OCI-LY1 (cell line): ENCODE data around the gene NTSR1.

Source experiments
- H2AFZ ChIP-seq: fragments of 200-600 bp; sonication (generic), shearing (Covaris generic); 2 replicates; pipeline ENCODE4 v1.6.0; 2014; ENCODE audit warnings: antibody characterized with exemption, mild to moderate bottlenecking, low read length
- H3F3A ChIP-seq: fragments of 200-600 bp; sonication (generic), shearing (Covaris generic); 2 replicates; pipeline ENCODE4 v1.6.0; 2014; ENCODE audit warnings: mild to moderate bottlenecking, antibody characterized with exemption, low read length, moderate library complexity; ENCODE audit not compliant: insufficient read depth
- H3K27ac ChIP-seq: fragments of 200-600 bp; sonication (generic); 2 replicates; pipeline ENCODE4 v1.5.1; 2014; ENCODE audit warnings: low read length, mixed run types, mild to moderate bottlenecking, low read depth; ENCODE audit not compliant: poor library complexity, severe bottlenecking
- H3K27me3 ChIP-seq: fragments of 200-600 bp; sonication (generic); 2 replicates; pipeline ENCODE4 v1.6.0; 2014; ENCODE audit warnings: antibody characterized with exemption, mild to moderate bottlenecking, low read length, moderate library complexity; ENCODE audit not compliant: insufficient read depth
- H3K36me3 ChIP-seq: fragments of 200-600 bp; sonication (generic); 2 replicates; pipeline ENCODE4 v1.6.1; 2014; ENCODE audit warnings: mild to moderate bottlenecking, antibody characterized with exemption, low read length, moderate library complexity, mixed read lengths; ENCODE audit not compliant: insufficient read depth
- H3K4me1 ChIP-seq: fragments of 200-600 bp; sonication (generic); 2 replicates; pipeline ENCODE4 v1.5.1; 2014; ENCODE audit warnings: mild to moderate bottlenecking, low read length, moderate library complexity; ENCODE audit not compliant: insufficient read depth, severe bottlenecking
- H3K4me2 ChIP-seq: fragments of 200-600 bp; sonication (generic), shearing (Covaris generic); 2 replicates; pipeline ENCODE4 v1.6.1; 2014; ENCODE audit warnings: low read length
- H3K4me3 ChIP-seq: fragments of 200-600 bp; sonication (generic); 2 replicates; pipeline ENCODE4 v1.5.1; 2014; ENCODE audit warnings: low read length, low read depth, mild to moderate bottlenecking, mixed read lengths; ENCODE audit not compliant: poor library complexity, severe bottlenecking
- H3K79me2 ChIP-seq: fragments of 200-600 bp; shearing (Covaris generic); 2 replicates; pipeline ENCODE4 v1.6.1; 2016; ENCODE audit warnings: mixed run types, low read length, mixed read lengths; ENCODE audit not compliant: insufficient read depth
- H3K9ac ChIP-seq: fragments of 200-600 bp; sonication (generic), shearing (Covaris generic); 2 replicates; pipeline ENCODE4 v1.6.1; 2014; ENCODE audit warnings: mild to moderate bottlenecking, low read length, mixed read lengths
- H3K9me2 ChIP-seq: fragments of 200-600 bp; sonication (generic), shearing (Covaris generic); 2 replicates; pipeline ENCODE4 v1.6.1; 2014; ENCODE audit warnings: low read depth, mild to moderate bottlenecking, low read length, mixed read lengths
- H3K9me3 ChIP-seq: fragments of 200-600 bp; shearing (Covaris generic); 2 replicates; pipeline ENCODE4 v1.6.1; 2014; ENCODE audit warnings: low read length, mixed read lengths
- H4K20me1 ChIP-seq: fragments of 200-600 bp; sonication (generic), shearing (Covaris generic); 2 replicates; pipeline ENCODE4 v1.6.0; 2016; ENCODE audit warnings: mild to moderate bottlenecking, low read length; ENCODE audit not compliant: insufficient read depth
- EZH2 ChIP-seq: fragments of 200-600 bp; sonication (generic), shearing (Covaris generic); IDR thresholded peaks from 2 replicates; pipeline ENCODE4 v1.8.0; 2017; ENCODE audit warnings: borderline replicate concordance, mixed run types, mild to moderate bottlenecking, antibody characterized with exemption, low read length, moderate library complexity, mixed read lengths
- TF ChIP-seq, protein P1 (sequence below): fragments of 200-600 bp; sonication (generic), shearing (Covaris generic); IDR thresholded peaks from 2 replicates; pipeline ENCODE4 v1.5.1; 2017; ENCODE audit warnings: mild to moderate bottlenecking, antibody characterized with exemption, low read length, moderate library complexity, mixed read lengths

Gene NTSR1

DNA sequence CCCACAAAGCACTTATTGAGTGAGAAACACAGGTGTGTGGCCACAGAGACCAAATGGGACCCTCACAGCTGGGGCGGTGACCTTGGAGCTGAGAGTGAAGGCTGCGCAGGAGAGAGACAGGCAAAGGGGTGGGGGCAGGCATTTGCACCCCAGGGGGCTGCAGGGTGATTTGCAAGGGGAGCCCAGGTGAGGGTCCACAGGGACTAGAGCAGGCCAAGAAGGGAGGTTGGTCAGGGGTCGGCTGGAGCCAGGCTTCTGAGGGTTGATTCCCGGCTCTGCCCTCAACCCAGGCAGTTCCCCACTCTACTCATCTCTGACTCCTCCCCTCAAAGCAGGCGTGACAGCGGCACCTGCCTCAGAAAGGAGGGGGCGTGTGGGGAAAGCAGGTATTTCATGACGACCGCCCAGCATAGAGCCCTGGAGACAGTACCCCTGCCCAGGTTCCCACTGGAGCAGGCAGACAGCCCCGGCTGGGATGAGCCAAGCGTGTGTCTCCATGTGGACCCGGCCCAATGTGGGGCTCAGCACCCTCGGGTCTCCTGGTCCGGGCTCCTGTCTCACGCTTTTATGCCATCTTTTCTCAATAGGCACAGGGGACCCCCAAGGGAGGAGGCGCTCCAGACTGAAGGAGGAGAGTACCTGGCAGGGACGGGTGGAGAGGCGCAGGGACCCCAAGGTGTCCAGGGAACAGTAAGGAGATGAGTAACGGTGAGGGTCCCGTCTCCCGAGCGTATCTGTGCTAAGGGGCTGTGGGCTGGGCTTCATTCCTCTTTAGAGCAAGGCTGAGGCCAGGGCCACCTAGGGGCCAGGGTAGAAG is 84.5 kb downstream of the NTSR1 start:
- Histone ChIP-seq H3K4me3 (peak overlapping the region; percentile 53), H3K9me2 (no peaks in the 10 kb centered on the region), H3K9ac (no peak overlapping the region), H3K79me2 (no peaks in the 10 kb centered on the region), H3K27ac (no peak overlapping the region), H2AFZ (no peak overlapping the region), H3F3A (no peaks in the 10 kb centered on the region), H3K4me2 (peak overlapping the region; percentile 77; the same call in 1 of the 2 replicates), H4K20me1 (no peaks in the 10 kb centered on the region), H3K9me3 (no peaks in the 10 kb centered on the region), H3K4me1 (peaks cover 31% of the 10 kb centered on the region), H3K36me3 (peaks cover under 1% of the 10 kb centered on the region; the same call in 1 of the 2 replicates), H3K27me3 (0 out of 2 replicates have a peak, but pooled peaks cover 8% of the 10 kb centered on the region)
- TF ChIP-seq, protein P1, sequence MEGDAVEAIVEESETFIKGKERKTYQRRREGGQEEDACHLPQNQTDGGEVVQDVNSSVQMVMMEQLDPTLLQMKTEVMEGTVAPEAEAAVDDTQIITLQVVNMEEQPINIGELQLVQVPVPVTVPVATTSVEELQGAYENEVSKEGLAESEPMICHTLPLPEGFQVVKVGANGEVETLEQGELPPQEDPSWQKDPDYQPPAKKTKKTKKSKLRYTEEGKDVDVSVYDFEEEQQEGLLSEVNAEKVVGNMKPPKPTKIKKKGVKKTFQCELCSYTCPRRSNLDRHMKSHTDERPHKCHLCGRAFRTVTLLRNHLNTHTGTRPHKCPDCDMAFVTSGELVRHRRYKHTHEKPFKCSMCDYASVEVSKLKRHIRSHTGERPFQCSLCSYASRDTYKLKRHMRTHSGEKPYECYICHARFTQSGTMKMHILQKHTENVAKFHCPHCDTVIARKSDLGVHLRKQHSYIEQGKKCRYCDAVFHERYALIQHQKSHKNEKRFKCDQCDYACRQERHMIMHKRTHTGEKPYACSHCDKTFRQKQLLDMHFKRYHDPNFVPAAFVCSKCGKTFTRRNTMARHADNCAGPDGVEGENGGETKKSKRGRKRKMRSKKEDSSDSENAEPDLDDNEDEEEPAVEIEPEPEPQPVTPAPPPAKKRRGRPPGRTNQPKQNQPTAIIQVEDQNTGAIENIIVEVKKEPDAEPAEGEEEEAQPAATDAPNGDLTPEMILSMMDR: no peak
- TF ChIP-seq EZH2: no peak

DNA sequence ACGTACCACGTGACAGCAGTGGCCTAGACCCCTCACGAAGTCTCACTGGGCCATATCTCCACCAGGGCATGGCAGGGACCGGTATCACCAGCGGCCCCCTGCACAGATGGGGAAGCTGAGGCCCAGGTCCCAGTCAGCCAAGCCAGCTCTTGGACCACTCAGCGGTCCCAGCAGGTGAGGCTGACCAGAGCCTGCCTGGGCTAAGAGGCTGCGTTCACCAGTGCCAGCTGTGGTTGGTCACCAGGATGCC is 85.0 kb downstream of the NTSR1 start:
- Histone ChIP-seq H4K20me1 (no peaks in the 10 kb centered on the region), H3K9me3 (no peaks in the 10 kb centered on the region), H3K9ac (peak overlapping the region; percentile 54; the same call in 1 of the 2 replicates), H2AFZ (no peak overlapping the region), H3K4me1 (peaks cover 31% of the 10 kb centered on the region), H3K27ac (peak overlapping the region; percentile 69), H3K9me2 (no peaks in the 10 kb centered on the region), H3K79me2 (no peaks in the 10 kb centered on the region), H3K27me3 (0 out of 2 replicates have a peak, but pooled peaks cover 7% of the 10 kb centered on the region), H3K36me3 (peaks cover 5% of the 10 kb centered on the region), H3K4me2 (peak overlapping the region; percentile 77), H3K4me3 (peak overlapping the region; percentile 53), H3F3A (no peaks in the 10 kb centered on the region)
- TF ChIP-seq, protein P1: no peak
- no peak for TF ChIP-seq EZH2

DNA sequence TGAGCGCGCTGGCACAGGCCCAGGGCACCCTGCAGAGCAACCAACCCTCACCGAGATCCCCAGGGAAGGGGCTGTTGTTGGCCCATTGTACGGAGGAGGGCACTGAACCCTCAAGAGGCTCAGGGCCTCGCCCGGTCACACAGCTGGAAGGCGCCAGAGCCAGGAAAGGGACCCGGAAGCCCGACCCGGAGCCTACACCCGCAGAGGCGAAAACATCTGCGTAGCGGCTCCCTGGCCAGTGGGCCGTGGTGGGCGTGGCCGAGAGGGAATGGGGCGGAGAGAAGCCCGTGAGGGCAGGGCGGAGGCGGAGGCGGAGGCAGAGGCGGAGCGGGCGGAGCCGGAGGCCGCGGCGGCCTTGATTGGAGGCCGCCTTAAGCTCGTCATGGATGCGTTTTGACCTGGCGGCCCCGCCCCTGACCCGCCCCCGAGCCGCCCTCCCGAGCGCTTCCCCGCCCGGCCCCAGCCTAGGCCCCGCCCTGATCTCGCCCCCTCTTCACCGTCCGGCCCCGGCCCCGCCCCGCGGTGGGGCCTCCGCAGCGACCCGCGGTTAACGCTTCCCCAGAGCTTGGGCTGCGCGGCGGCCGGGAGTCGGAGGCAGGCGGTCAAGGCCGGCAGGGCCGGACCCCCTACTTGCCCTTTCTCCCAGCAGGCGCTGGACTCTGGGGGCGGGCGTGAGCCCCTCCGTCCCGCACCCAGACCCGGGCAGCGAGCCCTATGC is 85.5 kb downstream of the NTSR1 start:
- peaks cover 10% of the 10 kb centered on the region for H3K36me3 ChIP-seq
- no peaks in the 10 kb centered on the region for H3K79me2 ChIP-seq
- H4K20me1 ChIP-seq: no peaks in the 10 kb centered on the region
- peak overlapping the region; percentile 83 for H3K4me2 ChIP-seq
- H3K4me3 ChIP-seq: peak overlapping the region; percentile 67
- H3K27me3 ChIP-seq: 0 out of 2 replicates have a peak, but pooled peaks cover 2% of the 10 kb centered on the region
- TF ChIP-seq EZH2: no peak
- TF ChIP-seq, protein P1: no peak
- no peaks in the 10 kb centered on the region for H3K9me3 ChIP-seq
- no peaks in the 10 kb centered on the region for H3K9me2 ChIP-seq
- peak overlapping the region; percentile 78 for H3K9ac ChIP-seq
- no peak overlapping the region for H2AFZ ChIP-seq
- H3K4me1 ChIP-seq: peaks cover 31% of the 10 kb centered on the region
- no peaks in the 10 kb centered on the region for H3F3A ChIP-seq
- peak overlapping the region; percentile 90 for H3K27ac ChIP-seq
